Stimulated activated CD4-positive, alpha-beta T cell treated with anti-CD3 and anti-CD28 coated beads, Interleukin-4, amount 100 ng/mL, for 4 hours (primary cell): ENCODE results near the gene DIP2A.
A peak's percentile ranks its signal among the peaks of the same experiment; 100 is the strongest.

ENCODE experiments used
- DNase-seq, 2 experiments: peaks; one replicate each; pipeline ENCODE4 v3.0.0-alpha.2; 2020

Gene DIP2A

DNA sequence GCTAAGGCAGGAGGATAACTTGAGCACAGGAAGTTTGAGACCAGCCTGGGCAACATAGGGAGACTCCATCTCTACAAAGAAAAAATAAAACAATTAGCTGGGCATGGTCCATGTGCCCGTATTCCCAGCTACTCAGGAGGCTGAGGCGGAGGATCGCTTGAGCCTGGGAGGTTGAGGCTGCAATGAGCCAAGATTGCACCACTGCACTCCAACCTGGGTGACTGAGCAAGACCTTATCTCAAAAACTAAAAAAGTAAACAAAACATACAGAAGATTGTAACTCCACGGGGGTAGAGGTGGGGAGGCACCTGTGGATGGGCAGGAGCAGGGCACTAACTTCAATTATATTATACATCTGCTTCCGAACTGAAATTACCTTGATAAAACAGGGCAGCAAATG lies 141.6 kb downstream of the DIP2A start:
- DNase-seq: no peak

DNA sequence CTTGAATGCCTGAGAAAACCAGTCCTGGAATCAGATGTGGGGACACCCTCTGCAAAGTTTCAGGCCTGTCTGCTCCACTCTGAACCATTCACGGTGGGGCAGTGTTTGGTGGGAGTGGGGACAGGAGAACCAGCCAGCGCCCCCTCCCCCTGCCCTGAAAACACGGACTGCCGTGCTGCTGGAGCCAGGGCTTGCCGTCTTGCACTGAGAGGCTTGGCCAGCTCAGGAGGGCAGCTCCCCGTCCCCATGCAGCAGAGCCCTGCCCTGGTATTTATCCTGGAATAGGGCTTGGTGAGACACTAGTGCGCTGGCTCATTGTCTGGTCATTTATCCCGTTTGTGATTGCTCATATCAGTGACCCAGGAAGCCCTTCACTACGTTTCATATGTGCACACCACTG lies 142.3 kb downstream of the DIP2A start:
- DNase-seq: no peak

GRCh38 chr21:46603228-46603627 lies 144.5 kb downstream of the DIP2A start:
- no peak for DNase-seq

GRCh38 chr21:46604329-46604974 lies 145.8 kb downstream of the DIP2A start:
- no peak for DNase-seq

DNA sequence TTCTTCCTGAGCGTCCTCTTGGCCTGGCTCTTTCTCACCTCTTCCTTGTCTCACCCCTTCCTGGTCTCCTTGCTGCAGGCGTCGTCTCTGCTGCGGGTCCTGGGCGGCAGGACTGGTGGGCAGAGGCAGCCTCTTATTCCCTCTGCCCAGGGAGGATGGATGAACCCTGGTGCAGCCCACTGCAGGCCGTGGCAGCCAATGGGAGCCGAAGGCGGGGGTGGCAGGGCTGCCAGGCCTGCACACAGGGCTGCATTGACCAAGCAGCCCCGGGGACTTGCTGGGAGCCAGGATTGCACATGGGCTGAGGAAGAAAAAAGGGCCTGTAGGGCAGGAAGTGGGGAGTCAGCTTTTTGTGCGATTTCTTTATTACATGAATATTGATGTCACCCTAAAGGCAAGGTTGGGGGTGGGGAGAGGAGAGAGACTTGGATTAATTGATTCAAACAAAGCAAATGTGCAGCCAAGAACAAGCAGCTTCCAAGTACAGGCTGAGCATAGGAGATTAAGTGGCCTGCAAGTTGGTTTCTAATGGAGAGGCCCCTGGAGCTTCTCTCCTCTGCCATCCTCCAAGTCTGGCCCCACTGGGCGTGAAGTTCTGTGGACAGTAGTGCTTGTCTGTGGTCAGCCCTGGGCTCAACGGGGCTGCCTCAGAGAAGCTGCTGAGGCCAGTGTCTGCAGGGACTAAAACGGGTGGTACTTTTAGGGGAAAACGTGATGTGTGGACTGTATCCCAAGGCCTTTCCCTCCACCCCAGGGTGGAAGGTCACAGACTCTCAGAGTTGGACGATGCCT lies 146.5 kb downstream of the DIP2A start, which contains the start of gene S100B:
TSS of gene S100B (minus strand) at position 108 of the 792 bp plus-strand sequence. CDS start 2,667 bp downstream, outside the sequence.
- DNase-seq: no peak

DNA sequence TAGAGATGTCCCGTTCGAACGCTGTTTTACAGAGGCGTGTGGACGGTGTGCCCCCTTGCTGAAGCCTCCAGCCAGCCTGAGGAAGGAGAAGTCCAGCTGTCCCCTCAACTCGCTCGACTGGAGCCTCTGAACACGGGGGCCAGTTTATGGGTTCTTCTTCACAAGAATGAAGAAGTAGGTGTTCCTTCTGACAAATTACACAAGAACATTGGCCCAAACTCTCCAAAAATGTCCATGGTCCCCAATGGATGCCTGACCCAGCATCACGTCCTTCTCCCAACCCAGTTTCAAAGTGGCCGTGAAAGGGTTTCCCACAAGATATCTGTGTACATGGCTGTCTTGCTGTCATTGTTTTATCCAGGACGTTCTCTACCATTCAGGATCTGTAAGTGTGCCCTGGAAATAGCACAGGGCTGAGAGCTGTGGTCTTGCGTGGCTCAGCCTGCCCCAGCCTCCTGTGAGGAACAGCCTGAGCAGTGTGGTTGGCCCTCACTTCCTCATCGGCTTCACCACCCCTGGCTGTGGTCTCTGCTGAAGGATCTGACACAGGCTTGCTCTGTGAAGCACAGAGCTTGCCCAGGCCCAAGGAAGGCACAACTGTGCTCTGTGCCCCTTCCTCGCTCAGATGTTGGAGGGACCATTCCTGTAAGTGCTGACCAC lies 147.2 kb downstream of the DIP2A start:
- peak in 1 of 2 experiments; percentile 32 for DNase-seq

DNA sequence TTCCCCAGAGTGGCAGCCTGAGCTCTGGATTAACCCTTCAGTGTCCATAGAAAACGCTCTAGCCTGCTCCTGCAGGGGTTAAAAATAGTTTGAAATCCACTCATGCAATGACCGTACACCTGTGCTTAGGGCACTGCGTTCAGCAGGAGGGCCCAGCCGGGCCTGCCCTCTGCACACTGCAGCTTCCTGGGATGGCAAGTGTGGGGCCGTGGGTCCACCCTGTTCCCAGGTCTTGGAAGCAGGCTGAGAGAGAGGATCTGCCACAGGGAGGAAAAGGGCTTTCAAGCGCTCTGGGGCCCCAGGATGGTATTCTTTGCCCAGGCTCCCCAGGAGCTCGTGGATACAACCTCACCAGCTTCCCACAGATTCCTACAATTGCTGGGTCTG lies 147.7 kb downstream of the DIP2A start:
- no peak for DNase-seq

- DNase-seq: no peak
Observed at GRCh38 chr21:46607636-46608035, 148.9 kb downstream of the DIP2A start.

- DNase-seq: no peak
Observed at GRCh38 chr21:46608672-46609111, 150.0 kb downstream of the DIP2A start.

GRCh38 chr21:46610018-46610701 lies 151.5 kb downstream of the DIP2A start:
- DNase-seq: no peak

DNA sequence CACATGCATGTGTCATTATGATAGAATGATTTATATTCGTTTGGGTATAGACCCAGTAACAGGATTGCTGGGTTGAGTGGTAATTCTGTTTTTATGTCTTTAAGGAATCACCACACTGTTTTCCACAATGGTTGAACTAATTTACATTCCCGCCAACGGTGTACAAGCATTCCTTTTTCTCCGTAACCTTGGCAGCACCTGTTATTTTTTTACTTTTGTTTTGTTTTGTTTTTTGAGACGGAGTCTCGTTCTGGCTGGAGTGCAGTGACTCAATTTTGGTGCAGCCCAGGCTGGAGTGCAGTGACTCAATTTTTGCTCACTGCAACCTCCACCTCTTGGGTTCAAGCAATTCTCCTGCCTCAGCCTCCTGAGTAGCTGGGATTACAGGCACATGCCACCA lies 154.7 kb downstream of the DIP2A start:
- no peak for DNase-seq

DNA sequence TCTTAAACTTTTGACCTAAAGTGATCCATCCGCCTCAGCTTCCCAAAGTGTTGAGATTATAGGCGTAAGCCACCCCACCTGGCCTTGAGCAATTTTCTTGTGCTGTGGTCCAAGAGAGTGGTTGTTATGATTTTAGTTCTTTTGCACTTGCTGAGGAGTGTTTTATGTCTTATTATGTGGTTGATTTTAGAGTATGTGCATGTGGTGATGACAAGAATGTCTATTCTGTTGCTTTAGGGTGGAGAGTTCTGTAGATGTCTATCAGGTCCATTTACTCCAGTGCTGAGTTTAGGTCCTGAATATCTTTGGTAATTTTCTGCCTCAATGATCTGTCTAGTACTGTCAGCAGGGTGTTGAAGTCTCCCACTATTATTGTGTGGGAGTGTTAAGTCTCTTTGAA lies 157.4 kb downstream of the DIP2A start:
- no peak for DNase-seq

DNA sequence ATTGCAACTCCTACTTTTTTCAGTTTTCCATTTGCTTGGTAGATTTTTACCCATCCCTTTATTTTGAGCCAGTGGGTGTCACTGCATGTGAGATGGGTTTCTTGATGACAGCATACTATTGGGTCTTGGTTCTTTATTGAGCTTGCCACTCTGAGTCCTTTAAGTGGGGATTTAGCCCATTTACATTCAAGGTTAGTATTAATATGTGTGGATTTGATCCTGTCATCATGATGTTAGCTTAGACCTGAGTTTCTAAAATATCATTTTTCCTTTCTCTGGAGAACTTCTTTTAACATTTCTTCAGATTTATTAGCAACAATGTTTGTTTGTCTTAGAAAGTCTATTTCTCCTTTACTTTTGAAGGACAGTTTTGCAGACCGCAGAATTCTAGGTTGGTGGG lies 158.0 kb downstream of the DIP2A start:
- DNase-seq: no peak

GRCh38 chr21:46617267-46618051 lies 158.8 kb downstream of the DIP2A start:
- DNase-seq: no peak

DNA sequence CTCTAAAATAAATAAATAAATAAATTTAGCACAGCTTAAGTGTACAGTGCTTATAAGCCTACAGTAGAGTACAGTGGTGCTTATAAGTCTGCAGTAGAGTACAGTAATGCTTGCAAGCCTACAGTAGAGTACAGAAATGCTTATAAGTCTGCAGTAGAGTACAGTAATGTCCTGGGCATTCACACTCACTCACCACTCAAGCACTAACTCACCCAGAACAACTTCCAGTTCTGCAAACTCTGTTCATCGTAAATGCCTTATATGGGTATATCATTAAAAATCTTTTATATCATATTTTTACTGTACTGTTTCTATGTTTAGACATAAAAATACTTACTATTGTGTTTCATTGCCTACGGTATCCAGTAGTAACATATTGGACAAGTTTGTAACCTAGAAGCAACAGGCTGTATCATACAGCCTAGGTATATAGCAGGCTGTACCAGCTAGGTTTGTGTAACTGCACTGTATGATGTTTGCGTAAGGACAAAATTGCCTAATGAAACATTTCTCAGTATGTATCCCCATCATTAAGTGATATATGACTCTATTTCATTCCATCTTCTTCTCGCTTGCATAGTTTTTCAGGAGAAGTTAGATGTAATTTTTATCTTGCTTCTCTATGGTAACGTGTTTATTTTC lies 160.2 kb downstream of the DIP2A start:
- DNase-seq: no peak
